COLO668 (cell line): Measurements from ENCODE around the gene CSRP3.
A peak's percentile ranks its signal among the peaks of the same experiment; 100 is the strongest.

ENCODE experiments used
- DNase-seq: peaks from one replicate; lab custom pipeline; 2025; ENCODE audit not compliant: unreplicated experiment; lab: John Stamatoyannopoulos, UW

CSRP3 gene

DNA sequence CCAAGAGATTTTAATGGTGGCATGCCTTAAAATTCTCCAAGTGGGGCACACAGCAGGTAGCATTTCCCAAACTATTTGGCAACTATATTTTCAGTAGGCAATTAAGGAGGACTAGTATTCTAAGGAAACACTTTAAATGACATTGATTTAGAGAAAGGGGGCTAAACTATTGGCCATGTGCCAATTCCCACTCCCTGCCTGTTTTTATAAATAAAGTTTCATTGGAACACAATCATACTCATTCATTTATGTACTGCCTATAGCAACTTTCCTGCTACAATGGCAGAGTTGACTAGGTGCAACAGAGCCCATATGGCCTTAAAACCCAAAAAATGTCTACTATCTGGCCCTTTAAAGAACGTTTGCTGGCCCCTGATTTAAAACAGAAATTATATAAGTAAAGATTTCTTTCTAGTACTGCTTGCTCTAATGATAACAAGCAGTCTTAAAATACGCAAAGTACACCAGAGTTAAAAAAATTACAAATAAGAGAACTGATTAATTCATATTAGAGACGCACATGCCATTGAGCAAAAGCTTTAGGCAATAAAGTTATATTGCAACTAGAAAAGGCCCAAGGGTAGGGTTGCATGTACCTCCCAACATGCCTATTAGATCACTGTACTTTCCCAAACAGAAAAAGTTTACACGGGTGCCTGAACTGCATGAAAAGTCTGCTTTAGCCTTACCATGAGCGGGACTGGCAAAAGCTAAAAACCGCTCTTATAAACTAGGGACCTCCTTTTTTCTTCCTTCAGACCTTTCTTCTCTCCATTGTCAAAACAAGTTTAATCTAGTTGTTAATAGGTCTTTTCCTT lies 24.8 kb upstream of the CSRP3 start:
- no peak for DNase-seq

DNA sequence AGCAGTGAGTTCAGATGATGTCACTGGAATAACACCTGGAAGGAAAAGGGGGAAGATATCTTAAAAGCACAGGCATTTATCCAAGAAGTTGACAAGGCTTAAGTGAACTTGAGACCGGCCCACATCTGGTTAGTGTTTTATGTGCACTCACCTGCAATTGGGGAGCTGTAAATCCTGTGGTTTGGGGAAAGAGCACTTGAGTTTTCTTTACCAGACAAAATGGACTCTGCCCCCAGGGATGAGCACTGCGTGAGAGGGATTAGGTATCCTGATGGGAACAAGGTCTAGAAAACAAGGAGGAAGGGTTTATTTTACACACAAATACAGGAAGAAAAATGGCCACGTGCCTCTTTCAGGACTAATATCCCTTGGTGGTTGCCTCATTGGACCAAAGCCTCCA lies 23.8 kb upstream of the CSRP3 start:
- DNase-seq = no peak

DNA sequence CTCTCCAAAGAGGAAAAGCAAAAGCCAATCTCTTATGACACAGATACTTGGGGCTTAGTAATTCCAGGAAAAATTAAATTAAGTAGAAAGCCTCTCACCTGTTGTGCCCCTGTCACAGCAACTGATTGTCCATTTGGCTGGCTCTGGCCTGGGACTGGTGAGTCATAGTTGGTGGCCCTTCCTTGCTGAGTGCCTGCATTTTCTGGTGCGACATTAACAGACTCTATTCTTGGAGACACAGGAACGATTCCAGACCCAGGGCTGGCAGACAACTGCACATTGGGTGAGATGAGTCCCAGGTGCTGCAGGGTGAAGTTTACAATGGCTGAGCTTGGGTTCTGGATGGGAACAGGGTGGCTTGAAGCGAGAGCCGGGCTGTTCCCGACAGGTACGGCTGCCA lies 23.3 kb upstream of the CSRP3 start:
- no peak for DNase-seq

DNA sequence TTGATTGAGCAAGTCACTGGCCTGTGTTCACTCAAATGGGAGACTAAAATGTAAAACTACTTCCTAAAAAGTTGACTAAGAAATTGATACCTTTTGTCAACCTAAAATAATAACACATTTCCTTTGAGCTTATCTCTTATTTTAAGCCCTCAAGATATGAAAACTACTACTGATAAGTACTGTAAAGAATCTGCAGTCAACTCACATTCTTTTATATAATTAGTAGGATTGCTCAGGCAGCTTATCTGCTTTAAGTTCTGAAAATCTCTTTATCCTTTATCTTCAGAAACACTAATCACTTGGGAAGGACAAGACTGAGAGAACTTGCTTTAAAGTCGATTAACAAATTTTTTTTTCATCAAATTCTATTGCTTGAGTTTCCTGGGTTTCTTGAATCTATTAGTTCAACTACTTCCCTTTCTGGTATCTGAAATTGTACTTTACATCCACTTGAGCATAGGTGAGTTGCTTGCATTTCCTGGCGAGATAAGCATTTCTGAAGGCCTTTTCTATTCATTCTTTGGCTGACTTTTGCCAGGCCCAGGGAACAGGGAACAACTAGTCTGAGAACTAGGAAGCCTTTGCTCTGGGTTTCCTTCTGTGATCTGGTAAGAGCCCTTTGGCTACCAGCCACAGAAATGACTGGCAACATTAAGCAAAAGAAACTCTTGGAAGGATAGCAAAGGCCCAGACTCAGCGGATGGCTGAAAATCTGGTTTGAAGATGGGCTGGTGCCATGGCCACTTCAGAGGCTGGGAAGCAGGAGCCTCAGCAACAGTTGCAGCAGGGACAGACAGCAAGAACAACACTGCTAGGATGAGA lies 19.3 kb upstream of the CSRP3 start:
- DNase-seq = no peak

DNA sequence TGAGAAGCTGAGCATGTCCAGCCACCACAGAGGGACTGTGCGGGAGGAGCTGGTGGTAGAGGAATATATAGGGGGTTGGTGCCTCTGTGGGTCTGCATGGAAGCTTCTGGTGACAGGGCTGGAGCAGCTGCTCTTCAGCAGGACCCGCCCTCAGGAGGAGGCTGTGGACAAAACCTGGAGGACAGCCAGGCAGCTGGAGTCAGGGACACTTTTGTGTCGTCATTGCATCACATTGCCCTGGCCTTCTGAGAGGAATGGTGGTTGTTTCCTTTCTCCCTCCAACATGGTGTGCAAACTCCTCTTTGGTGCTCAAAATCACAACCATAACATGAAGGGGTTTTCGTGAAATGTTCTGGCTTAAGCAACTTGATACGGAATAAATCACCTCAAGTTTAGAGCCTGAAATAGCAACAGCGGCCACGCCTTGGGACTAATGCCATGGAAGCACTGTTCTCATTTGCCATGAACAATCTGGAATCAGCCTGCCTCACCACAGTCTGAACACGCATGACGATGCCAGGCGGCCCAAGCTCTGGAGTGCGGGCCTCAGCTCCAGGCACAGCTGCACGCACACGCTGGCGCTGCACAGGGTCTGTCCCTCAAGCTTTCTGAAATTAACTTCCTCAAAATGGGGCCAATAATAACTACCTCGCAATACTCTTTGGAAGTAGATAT lies 17.1 kb upstream of the CSRP3 start:
- peak; percentile 19 for DNase-seq

DNA sequence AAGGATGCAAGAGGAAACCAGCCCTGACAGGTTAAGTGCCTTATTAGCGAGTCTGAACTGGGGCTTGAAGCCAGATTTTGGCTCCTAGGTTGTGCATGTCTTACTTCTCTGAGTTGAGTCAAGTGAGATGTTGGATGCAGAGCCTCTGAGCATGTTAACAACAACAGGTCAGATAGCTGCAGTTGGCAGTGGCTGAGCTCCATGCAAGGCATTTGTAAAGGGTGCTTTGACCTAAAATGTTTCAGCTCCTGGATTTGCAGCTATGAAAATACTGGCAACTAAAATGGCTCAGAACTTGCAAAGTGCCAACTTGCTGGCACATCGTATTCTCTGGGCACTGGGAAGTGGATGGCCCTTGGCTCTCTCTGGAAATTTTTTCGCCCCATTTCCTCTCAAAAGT lies 16.4 kb upstream of the CSRP3 start:
- DNase-seq = no peak

DNA sequence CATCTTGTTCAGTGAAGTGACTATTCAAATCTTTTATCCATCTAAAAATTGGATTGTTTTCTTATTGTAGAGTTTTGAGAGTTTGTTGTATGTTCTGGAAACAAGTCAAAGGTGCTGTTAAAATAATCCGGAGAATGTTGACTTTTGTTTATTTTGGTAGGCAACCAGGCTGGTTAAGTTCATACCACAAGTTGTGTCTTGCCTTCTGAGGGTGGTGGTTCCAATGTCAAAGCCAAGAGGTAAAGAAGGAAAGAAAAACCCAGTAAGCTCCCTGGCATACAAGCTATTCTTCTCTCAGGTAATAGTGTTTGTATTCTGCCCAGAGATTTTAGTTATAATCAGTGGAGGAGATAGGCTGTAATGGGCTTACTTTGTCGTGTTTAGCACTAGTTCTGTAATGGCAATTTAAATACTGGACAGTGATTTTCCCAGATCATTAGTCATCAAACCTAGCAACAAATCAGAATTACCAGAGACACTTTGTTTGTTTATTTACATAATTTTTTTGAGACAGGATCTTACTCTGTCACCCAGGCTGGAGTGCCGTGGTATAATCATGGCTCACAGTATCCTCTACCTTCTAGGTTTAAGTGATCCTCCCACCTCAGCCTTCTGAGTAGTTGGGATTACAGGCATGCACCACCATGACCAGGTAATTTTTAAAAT lies 15.1 kb upstream of the CSRP3 start:
- DNase-seq = no peak

DNA sequence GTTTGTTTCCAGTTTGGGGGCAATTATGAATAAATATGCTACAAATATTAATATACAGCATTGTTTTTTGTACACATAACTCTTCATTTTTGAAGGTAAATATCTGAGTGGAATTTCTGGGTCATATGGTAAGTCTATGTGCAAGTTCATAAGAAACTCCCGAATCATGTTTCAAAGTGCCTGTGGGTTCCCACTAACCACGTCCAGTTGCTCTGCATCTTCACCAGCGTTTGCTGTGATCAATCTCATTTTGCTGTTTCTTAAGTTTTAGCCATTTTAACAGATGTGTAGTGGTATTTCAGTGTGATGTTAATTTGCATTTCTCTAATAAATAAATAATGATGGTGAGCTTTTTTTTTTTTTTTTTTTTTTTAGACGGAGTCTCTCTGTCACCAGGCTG lies 14.2 kb upstream of the CSRP3 start:
- DNase-seq = no peak

DNA sequence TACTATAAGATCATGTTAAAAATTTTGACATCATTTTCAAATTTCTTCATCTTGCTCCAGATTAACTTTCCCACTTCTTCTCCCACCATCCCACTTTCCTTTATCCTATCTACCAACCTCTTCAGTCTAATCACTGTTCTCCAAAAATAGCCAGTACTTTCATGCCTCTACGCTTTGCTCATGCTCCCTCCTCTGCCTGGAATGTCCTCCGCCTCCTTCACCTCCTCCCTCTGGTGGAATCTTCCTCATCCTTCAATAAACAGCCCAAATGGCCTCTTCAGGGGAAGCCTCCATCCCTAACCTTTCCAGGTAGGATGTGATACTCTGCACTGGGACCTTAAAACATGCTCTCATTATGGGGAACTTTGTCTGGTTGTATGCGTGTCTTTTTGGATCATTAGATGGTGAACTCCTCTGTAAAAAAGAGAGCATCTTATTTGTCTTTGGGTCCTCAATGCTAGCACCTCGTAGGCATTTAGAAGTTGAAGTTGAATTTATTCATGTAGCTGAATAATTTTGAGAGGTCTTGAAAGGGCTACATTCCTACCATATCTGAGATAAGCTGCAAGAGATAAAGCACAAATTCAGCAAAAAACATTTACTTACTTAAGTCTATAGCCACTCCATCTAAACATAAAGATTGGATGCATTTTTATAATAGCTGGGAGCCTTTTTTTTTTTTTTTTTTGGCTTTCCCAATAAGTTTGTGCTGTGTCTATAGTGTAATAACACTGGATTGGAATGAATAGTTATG lies 8.0 kb upstream of the CSRP3 start:
- no peak for DNase-seq

DNA sequence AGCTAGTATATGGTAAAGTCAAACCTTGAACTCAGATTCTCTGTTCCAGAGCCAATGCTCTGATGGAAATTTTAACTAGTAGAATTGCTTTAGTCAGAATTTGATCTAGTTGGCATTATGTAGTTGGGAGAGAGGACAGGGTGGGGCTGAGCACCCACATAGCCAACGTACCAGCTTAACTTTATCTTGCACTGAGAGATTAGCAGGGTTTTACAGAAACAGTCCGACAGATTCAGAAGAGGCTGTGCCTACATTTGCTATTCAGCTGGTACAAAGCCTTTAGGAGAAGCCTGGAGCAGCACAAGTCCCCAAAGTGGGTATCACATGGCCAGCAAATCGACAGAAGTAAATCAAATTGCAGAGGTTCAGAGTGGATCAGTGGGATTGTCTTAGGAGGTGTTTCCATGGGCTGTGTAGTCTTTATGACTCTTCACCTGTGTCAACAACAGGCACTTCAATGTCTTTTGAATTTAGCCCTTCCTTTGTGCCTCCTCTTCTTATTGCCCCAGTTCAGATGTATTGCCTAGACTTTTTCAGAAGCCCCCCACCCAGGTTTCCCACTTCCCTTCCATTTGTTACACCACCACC lies 7.3 kb upstream of the CSRP3 start:
- no peak for DNase-seq

DNA sequence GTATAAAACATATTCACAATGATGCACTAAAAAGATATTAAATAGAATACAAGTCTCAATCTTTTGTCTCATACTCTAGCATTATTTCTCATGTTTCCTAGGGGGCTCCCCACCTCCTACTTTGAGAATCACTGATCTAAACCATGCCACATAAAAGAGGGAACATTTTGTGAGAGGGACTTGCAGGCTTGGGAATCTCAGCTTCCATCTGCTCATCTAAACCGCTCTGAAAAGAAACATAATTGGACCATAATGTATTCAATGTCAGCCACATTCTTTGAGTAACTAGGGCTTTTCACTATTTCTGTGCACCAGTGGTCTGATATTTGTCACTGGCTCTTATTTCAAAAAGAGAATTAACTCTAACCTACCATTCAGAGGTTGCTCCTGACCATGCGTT lies 6.4 kb upstream of the CSRP3 start:
- no peak for DNase-seq

DNA sequence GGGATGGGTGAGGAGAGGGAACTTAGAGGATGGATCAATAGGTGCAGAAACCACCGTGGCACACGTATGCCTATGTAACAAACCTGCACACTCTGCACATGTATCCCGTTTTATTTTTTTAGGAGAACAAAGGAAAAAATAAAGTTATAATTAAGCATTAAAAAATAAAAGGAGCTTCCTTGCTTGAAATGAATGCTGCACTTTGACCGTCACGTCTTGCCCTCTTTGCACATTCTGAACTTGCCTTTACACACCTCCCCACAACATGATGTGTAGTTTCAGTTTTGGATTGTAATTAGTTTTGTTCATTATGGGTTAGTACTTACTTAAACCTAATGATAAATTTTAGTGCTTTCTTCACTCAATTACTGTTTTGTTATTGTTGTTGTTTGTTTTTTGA lies 3.1 kb upstream of the CSRP3 start:
- no peak for DNase-seq

DNA sequence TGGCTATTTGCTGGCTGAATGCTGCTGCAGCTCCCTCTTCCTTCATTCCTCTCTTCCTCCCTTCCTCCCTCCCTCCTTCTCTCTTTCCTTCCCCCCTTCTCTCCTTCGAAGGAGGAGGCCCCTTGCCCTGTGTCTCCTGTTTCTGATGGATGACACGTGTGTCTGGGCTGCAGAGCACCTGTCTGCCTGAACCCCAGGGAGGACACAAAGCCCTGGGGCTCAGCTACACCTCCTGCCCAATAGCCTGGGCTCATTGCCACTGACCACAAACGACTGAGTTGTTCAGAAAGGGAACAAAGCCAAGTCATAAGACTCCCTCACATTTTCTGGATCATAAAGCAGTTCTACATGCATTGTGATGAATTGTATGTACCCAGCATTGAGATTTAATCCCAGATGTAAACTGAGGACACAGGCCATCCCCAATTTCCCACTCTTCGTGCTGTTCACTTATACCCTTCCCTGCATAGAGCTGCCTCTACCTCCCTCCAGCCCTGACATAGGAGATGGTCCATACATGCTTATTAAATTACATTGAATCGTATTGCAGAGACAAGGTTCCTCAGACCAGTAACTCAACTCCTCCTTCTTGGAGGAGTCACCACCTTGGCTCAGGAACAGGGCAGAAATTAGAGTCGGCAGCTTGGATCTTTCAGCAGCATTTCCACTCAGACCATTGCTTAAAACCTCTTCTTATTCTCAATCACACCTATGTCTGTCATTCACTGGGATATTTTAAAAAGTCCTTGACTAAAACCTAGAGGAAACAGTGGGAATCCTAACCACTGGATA lies 1.2 kb downstream of the CSRP3 start:
- no peak for DNase-seq

DNA sequence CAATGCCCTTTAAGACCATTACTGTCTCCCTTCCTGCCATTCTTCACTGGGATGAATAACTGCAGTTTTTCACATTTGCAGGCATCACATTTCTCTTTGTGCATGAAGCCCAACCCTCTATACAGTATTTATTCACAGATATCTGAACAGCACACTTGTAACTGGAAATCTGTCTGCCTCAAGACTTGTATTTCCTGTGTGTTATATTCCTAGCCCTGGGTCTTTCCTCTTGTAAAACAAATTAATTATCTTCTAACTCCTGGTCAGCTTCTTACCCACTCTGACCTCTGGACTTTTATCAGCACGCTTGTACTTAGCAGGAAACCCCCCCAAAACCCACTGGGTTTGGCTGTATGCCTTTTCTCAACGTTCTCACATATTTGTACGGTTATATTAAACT lies 2.0 kb downstream of the CSRP3 start:
- DNase-seq = no peak

DNA sequence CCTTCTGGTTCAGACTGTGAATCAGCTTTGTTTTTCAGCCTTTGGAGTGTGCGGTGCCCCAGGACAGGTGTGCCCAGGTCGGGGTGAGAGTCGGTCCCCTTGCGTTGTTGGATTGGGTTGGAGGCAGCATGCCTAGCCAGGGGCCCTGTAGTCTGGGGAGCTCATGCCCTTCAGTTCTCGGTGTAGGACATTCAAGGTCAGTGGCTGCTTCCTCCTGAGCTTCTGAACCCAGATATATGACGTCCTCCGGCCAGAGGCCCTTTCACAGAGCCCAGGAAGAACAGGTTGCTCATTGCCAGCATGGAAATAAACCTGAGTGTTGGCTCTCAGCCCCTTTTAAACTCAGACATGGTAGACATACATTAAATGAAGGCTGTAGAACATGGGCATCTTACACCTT lies 2.7 kb downstream of the CSRP3 start:
- DNase-seq = no peak

DNA sequence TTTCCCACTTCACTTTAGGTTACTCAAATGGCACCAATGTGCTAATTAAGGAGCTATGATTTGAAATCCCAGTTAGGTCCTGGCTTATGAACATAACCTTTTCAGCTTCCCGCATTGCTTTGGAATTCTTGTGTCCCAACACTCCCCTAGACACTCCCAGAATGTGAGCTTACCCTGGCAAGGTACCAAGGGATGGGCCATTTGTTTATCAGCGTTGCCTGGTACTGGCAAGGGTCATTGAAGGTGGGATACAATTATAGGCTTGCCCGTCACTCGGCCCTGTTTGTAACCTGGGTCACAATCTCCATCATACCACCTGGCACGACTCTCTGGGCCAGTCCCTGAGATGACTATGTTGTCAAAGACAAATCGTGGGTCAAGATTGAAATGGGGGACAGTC lies 5.4 kb downstream of the CSRP3 start:
- DNase-seq = no peak

DNA sequence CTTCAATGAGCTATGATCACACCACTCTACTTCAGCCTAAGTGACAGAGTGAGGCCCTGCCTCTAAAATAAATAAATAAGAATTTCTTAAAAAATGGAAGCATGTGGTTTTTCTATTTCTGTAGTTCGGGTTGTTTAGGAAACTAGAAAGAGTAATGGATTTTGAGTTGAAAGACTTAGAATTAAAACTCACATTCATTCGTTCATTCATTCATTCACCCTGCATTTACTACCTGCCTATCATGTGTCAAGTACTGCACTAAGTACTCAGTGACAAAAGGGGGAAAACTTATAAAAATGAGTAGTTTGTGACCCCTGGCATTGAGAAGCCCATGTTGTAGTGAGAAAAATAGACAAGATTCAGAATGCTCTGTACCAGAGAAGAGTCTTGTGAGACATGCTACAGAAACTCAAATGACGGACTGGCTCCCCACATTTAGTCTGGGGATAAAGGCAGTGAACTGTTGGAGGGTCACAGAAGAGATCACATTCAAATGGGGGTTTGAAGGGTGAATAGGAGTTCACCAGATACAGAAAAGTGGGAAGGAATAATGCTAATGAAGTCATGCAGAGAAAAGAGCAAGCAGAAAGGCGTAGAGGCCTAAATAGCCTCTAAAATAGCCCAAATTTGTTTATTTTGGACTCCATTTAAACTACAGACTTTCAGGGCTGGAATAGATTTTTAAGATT lies 7.0 kb downstream of the CSRP3 start:
- DNase-seq = no peak

DNA sequence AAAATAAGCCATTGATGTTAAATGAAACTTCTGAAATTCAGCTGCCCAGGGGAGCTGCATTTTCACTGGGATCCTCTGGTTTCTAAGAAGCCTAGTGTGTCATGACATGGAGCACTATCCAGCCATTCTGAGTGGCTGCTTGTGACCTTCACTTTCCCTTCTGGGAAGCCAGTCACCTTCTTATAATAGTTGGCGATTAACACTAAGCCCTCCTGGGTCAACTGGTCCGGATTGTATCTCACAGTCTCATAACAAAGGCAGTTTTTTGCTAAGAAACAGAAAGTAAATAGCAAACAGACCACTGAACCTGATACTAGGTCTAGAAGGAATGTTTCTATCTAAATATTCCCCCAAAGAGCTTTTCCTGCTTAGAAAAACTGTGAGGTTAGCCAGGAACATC lies 7.9 kb downstream of the CSRP3 start:
- DNase-seq = no peak
